K562 (cell line): ENCODE results near the gene ESAM. TPM values are rescaled to one million over a fixed set of nuclear protein-coding genes. Genes with fewer than 3 reads are reported as not detected.

Experiments used
- ATAC-seq: fragments of 200-7000 bp; cut with Tn5 transposase; 3 replicates; pipeline ENCODE4 v1.9.1; 2020; ENCODE audit warnings: moderate library complexity
- BruUV-seq: library from RNA; stranded (reverse); fragments of 400-500 nt; replicated peaks from 2 replicates; lab custom pipeline; 2021; lab: Mats Ljungman, UMichigan
- CTCF ChIA-PET: fragments of 300-600 bp; formaldehyde crosslinking; extraction: SDS; loops from one replicate; lab custom pipeline; 2021; ENCODE audit warnings: low intra/inter-chr PET ratio; lab: Yijun Ruan, JAX
- POLR2A ChIA-PET: fragments of 300-600, 350-650 bp; sonication (Branson Sonifier 250); formaldehyde crosslinking; extraction: SDS; loops from one replicate; lab custom pipeline; 2021; ENCODE audit warnings: antibody characterized with exemption, inconsistent platforms; lab: Yijun Ruan, JAX
- DNase-seq, 4 experiments: peaks; one replicate each; pipeline versions ENCODE4 v3.0.0 to v3.0.0-alpha.2; 2011 to 2018; ENCODE audit warnings: low spot score in 3 of 4, mixed read lengths in 3 of 4; ENCODE audit errors: extremely low read depth in 1 of 4
- FAIRE-seq: peaks from 2 replicates; lab custom pipeline; 2011; peaks lifted over from hg19 to GRCh38; lab: Jason Lieb, UNC
- H2AFZ ChIP-seq: 2 replicates; pipeline ENCODE4 v1.6.0; 2011; ENCODE audit warnings: low read depth, low read length, control low read depth, inconsistent platforms
- H3K27ac ChIP-seq: fragments of 200-600 bp; 3 replicates; pipeline ENCODE4 v1.8.0; 2011; ENCODE audit warnings: low read depth, mild to moderate bottlenecking, control low read depth, inconsistent platforms, low read length, moderate library complexity, mixed read lengths; ENCODE audit errors: extremely low read depth
- H3K27me3 ChIP-seq, 2 experiments: fragments of 300-600 bp in 1 of 2; 2 replicates in 1 of 2; 3 replicates in 1 of 2; pipeline versions ENCODE4 v1.6.0 to v1.8.0; 2011; ENCODE audit warnings: inconsistent platforms in 2 of 2, low read length in 2 of 2, mild to moderate bottlenecking in 1 of 2, mixed read lengths in 1 of 2, moderate library complexity in 1 of 2; ENCODE audit not compliant: control insufficient read depth in 2 of 2, insufficient read depth in 2 of 2
- H3K36me3 ChIP-seq: fragments of 300-600 bp; 3 replicates; pipeline ENCODE4 v1.8.0; 2011; ENCODE audit warnings: mild to moderate bottlenecking, low read length, inconsistent platforms; ENCODE audit not compliant: control insufficient read depth, insufficient read depth
- H3K4me1 ChIP-seq, 2 experiments: fragments of 200-600 bp in 1 of 2; replicated peaks in 1 of 2; 2 replicates in 1 of 2; 3 replicates in 1 of 2; pipeline versions ENCODE4 v1.5.1 to v1.8.0; 2011; ENCODE audit warnings: inconsistent platforms in 2 of 2, low read length in 2 of 2, mild to moderate bottlenecking in 1 of 2, mixed read lengths in 1 of 2, moderate library complexity in 1 of 2; ENCODE audit not compliant: control insufficient read depth in 2 of 2, insufficient read depth in 2 of 2
- H3K4me2 ChIP-seq: 2 replicates; pipeline ENCODE4 v1.6.1; 2011; ENCODE audit warnings: low read length, control low read depth, inconsistent platforms, mixed read lengths; ENCODE audit not compliant: insufficient read depth
- H3K4me3 ChIP-seq: fragments of 200-600 bp; sonication (generic), shearing (Covaris generic); 2 replicates; pipeline ENCODE4 v1.5.1; 2016; ENCODE audit warnings: control low read depth, inconsistent platforms
- H3K79me2 ChIP-seq: fragments of 200-600 bp; 3 replicates; pipeline ENCODE4 v1.8.0; 2011; ENCODE audit warnings: low read length, inconsistent platforms; ENCODE audit not compliant: control insufficient read depth, insufficient read depth
- H3K9ac ChIP-seq, 2 experiments: 2 replicates each; pipeline versions ENCODE4 v1.6.0 to v1.6.1; 2011; ENCODE audit warnings: low read depth in 2 of 2, low read length in 2 of 2, control low read depth in 1 of 2, inconsistent platforms in 1 of 2, mild to moderate bottlenecking in 1 of 2, mixed read lengths in 1 of 2; ENCODE audit not compliant: insufficient read depth in 1 of 2
- H3K9me1 ChIP-seq: one replicate; pipeline ENCODE4 v1.6.0; 2011; ENCODE audit warnings: inconsistent platforms, mild to moderate bottlenecking, low read length, moderate library complexity; ENCODE audit not compliant: control insufficient read depth, insufficient read depth
- H3K9me3 ChIP-seq: replicated peaks from 2 replicates; pipeline ENCODE4 v1.5.1; 2011; ENCODE audit warnings: low read depth, low read length, inconsistent platforms; ENCODE audit not compliant: control insufficient read depth, insufficient read depth
- H4K20me1 ChIP-seq: replicated peaks from 2 replicates; pipeline ENCODE4 v1.6.1; 2011; ENCODE audit warnings: low read length, inconsistent platforms, mixed read lengths; ENCODE audit not compliant: control insufficient read depth, insufficient read depth
- CUX1 ChIP-seq: fragments of 200-800 bp; sonication (Bioruptor generic); IDR thresholded peaks from 2 replicates; pipeline ENCODE4 v1.6.1; 2016; ENCODE audit warnings: missing genetic modification characterization, missing compliant biosample characterization
- FIP1L1 ChIP-seq: fragments of 200-400 bp; formaldehyde crosslinking; IDR thresholded peaks from 2 replicates; pipeline ENCODE4 v1.6.1; 2018; ENCODE audit warnings: mild to moderate bottlenecking, low read depth, low read length; ENCODE audit not compliant: poor library complexity, severe bottlenecking
- GATAD2A ChIP-seq: fragments of 450-650 bp; IDR thresholded peaks from 2 replicates; pipeline ENCODE4 v1.6.1; 2017
- GATAD2B ChIP-seq: fragments of 450-650 bp; IDR thresholded peaks from 2 replicates; pipeline ENCODE4 v1.6.1; 2017; ENCODE audit warnings: mild to moderate bottlenecking, borderline replicate concordance
- GTF2E2 ChIP-seq: fragments of 200-800 bp; sonication (Bioruptor generic); IDR thresholded peaks from 2 replicates; pipeline ENCODE4 v1.6.1; 2016; ENCODE audit warnings: missing genetic modification characterization, missing compliant biosample characterization
- HCFC1 ChIP-seq: IDR thresholded peaks from 2 replicates; pipeline ENCODE4 v1.6.1; 2012; ENCODE audit warnings: low read depth, low read length, improper control_type of control experiment
- HDAC1 ChIP-seq, 2 experiments: fragments of 450-650 bp; IDR thresholded peaks; 2 replicates each; pipeline ENCODE4 v1.6.1; 2016 to 2017; ENCODE audit warnings: inconsistent platforms in 1 of 2, mild to moderate bottlenecking in 1 of 2, moderate library complexity in 1 of 2
- HNRNPH1 ChIP-seq: fragments of 200-400 bp; formaldehyde crosslinking; optimal IDR thresholded peaks from 2 replicates; pipeline ENCODE3; 2017; ENCODE audit warnings: low read depth, mild to moderate bottlenecking, low read length, moderate library complexity
- KDM4B ChIP-seq, 2 experiments: fragments of 450-650 bp in 1 of 2; sonication (generic) in 1 of 2; IDR thresholded peaks; 2 replicates each; pipeline ENCODE4 v1.6.1; 2016 to 2017; ENCODE audit warnings: borderline replicate concordance in 2 of 2, antibody characterized with exemption in 1 of 2, low read depth in 1 of 2, mild to moderate bottlenecking in 1 of 2
- LEF1 ChIP-seq: fragments of 450-650 bp; IDR thresholded peaks from 2 replicates; pipeline ENCODE4 v1.6.1; 2016; ENCODE audit warnings: mild to moderate bottlenecking
- PCBP2 ChIP-seq: fragments of 200-400 bp; formaldehyde crosslinking; IDR thresholded peaks from 2 replicates; pipeline ENCODE4 v1.6.1; 2018; ENCODE audit warnings: low read length, low read depth, mild to moderate bottlenecking, moderate library complexity; ENCODE audit not compliant: poor library complexity, severe bottlenecking
- PREB ChIP-seq: sonication (generic); formaldehyde crosslinking; IDR thresholded peaks from 2 replicates; pipeline ENCODE4 v1.8.1; 2023; ENCODE audit warnings: mild to moderate bottlenecking, missing genetic modification reagents
- SMAD2 ChIP-seq: fragments of 150-350 bp; IDR thresholded peaks from 2 replicates; pipeline ENCODE4 v1.6.1; 2014; ENCODE audit warnings: low read depth, mild to moderate bottlenecking, low read length
- ZBTB17 ChIP-seq: fragments of 450-650 bp; formaldehyde crosslinking; IDR thresholded peaks from 2 replicates; pipeline ENCODE4 v1.4.0; 2020; ENCODE audit warnings: mild to moderate bottlenecking
- ZNF586 ChIP-seq: fragments of 450-650 bp; formaldehyde crosslinking; conservative IDR thresholded peaks from 2 replicates; pipeline ENCODE4 v1.4.0; 2020; ENCODE audit warnings: mild to moderate bottlenecking, moderate library complexity
- WGBS: fragments of 100-300 bp; shearing (Covaris generic); methylation state at CpG from one replicate; pipeline ENCODE4 v1.1.6; 2016; ENCODE audit warnings: low coverage, mixed read lengths; ENCODE audit not compliant: insufficient coverage; ENCODE audit errors: missing lambda C conversion rate; 5-methylcytosine and 5-hydroxymethylcytosine counted together
- in situ Hi-C: fragments of 300-500 bp; cut with MboI; formaldehyde crosslinking; loops from 4 replicates; pipeline ENCODE4 v1.15.0; 2018; ENCODE audit warnings: inconsistent platforms, mixed read lengths
- intact Hi-C: fragments of 100-400 bp; cut with micrococcal nuclease; formaldehyde crosslinking; loops from 2 replicates; pipeline ENCODE4 v1.14.2; 2022
- polyA plus RNA-seq, 8 experiments: library from polyadenylated mRNA; depleted of rRNA in 4 of 8; stranded (reverse) in 5 of 8; unstranded in 3 of 8; fragments of >200 nt; fragmentation: Nextera tagmentation in 2 of 8; fragmentation: Illumina TruSeq in 1 of 8; extraction: Ambion mirVana in 2 of 8; extraction: Trizol in 1 of 8; gene quantifications; 2 replicates each; pipeline versions ENCODE4 v1.2.1 to v1.2.3, GENCODE V29; 2011 to 2014; ENCODE audit warnings: inconsistent platforms in 1 of 8, missing spikeins in 1 of 8
- total RNA-seq, 7 experiments: library from RNA; depleted of rRNA in 6 of 7; stranded (reverse); fragments of >200 nt in 6 of 7; fragmentation: Illumina TruSeq in 2 of 7; extraction: Trizol in 2 of 7; gene quantifications; 2 replicates each; pipeline versions ENCODE4 v1.2.1 to v1.2.3, GENCODE V29; 2011 to 2021; ENCODE audit warnings: low replicate concordance in 1 of 7

Gene ESAM
- total and polyA plus RNA-seq, 9 of the 15 experiments (the other 6 are each of a cell fraction or from before 2014, with no cell fraction given), result 0.06 to 1.5 (median 0.22) TPM

- BruUV-seq, result no TSS peak
- H3K9me1 ChIP-seq, result no peaks in the 10 kb centered on the region
- intact Hi-C loops, result no loop called here
- H3K9me3 ChIP-seq, result no peaks in the 10 kb centered on the region
- ChIA-PET POLR2A (interaction anchor here (0.6 to 1.0 kb wide), 4 partner anchors 8 to 153 kb away, joined by 3 to 4 read pairs (median 4); partner anchors contain the start of gene CCDC15), CTCF (interaction anchor here (0.6 kb wide), 1 partner anchor 156 kb away, joined by 3 read pairs; no protein-coding TSS in a partner anchor)
- DNase-seq, result peak; percentile 76 to 79 (median 78)
- WGBS, result under 1% methylated on average over 58 of the region's 62 CpGs
- in situ Hi-C loops, result no loop called here
- ATAC-seq, result peak; percentile 98
- peak; percentile 61 for FAIRE-seq
- peaks cover 2 to 7% of the 10 kb centered on the region in 2 experiments; a peak in 3 of 5 replicates for H3K27me3 ChIP-seq
- peak within 1 kb of the TSS; percentile 63 to 94 for H3K9ac ChIP-seq
- peak within 1 kb of the TSS; percentile 64; the same call in 2 of the 3 replicates for H3K27ac ChIP-seq
- H3K36me3 ChIP-seq, result no peaks in the 10 kb centered on the region
- peak within 1 kb of the TSS; percentile 95 for H2AFZ ChIP-seq
- peaks cover 20% of the 10 kb centered on the region for H3K79me2 ChIP-seq
- no peaks in the 10 kb centered on the region for H4K20me1 ChIP-seq
- peak within 1 kb of the TSS; percentile 93 for H3K4me3 ChIP-seq
- H3K4me2 ChIP-seq, result peak within 1 kb of the TSS; percentile 83
- H3K4me1 ChIP-seq, result peaks cover 14 to 27% of the 10 kb centered on the region in 2 experiments; a peak in 4 of 5 replicates
- TF ChIP-seq HCFC1 (peak; percentile 69), HNRNPH1 (no peak), LEF1 (no peak), PCBP2 (no peak), GATAD2A (peak; percentile 59; the same call in 1 of the 2 replicates), CUX1 (CRISPR knock-in tag) (no peak), PREB (CRISPR knock-in tag) (no peak), GATAD2B (0 out of 2 replicates have a peak, but pooled peaks have one; percentile 45), HDAC1 (IDR thresholded peaks at IDR 0.05) (peak in 1 of 2 experiments; percentile 86; a peak in 2 of 4 replicates), ZBTB17 (0 out of 2 replicates have a peak, but pooled peaks have one; percentile 28), ZNF586 (CRISPR knock-in tag) (no peak), GTF2E2 (peak; percentile 65; the same call in 1 of the 2 replicates), KDM4B (IDR thresholded peaks at IDR 0.05; ENCODE audit: borderline replicate concordance in 2 of 2, low read depth in 1 of 2) (peak in 1 of 2 experiments; percentile 61; a peak in 1 of 4 replicates), FIP1L1 (no peak), SMAD2 (no peak)
Observed at GRCh38 chr11:124800226-124800929, 38.3 kb upstream of the ESAM start, which contains the start of gene MSANTD2. Gene MSANTD2, minus strand, starts transcription at chr11:124800406. Its CDS starts 26 bp downstream, at chr11:124800380.
